Stimulated activated CD4-positive, alpha-beta T cell treated with anti-CD3 and anti-CD28 coated beads, Interleukin-12 subunit alpha, Interleukin-12 subunit beta, amount 100 ng/mL, for 24 hours (primary cell): ENCODE data around the gene TP53AIP1.

ENCODE experiments used
- DNase-seq, 2 experiments: peaks; one replicate each; pipeline ENCODE4 v3.0.0-alpha.2; 2020; ENCODE audit warnings: low read depth in 2 of 2

TP53AIP1 gene

GRCh38 chr11:128906185-128907050, 36.3 kb downstream of the TP53AIP1 start:
- no peak for DNase-seq

- no peak for DNase-seq
Measured at GRCh38 chr11:128905345-128906184, 37.1 kb downstream of the TP53AIP1 start.

- no peak for DNase-seq
Measured at GRCh38 chr11:128904656-128905344, 37.9 kb downstream of the TP53AIP1 start.

GRCh38 chr11:128904303-128904655, 38.4 kb downstream of the TP53AIP1 start:
- DNase-seq: no peak

- DNase-seq: no peak
Measured at GRCh38 chr11:128903248-128904061, 39.2 kb downstream of the TP53AIP1 start.

GRCh38 chr11:128902515-128903066, 40.1 kb downstream of the TP53AIP1 start:
- DNase-seq: no peak

GRCh38 chr11:128901653-128902514, 40.8 kb downstream of the TP53AIP1 start:
- no peak for DNase-seq

- DNase-seq: no peak
Measured at GRCh38 chr11:128900468-128900867, 42.2 kb downstream of the TP53AIP1 start.

- DNase-seq: no peak
Measured at GRCh38 chr11:128898580-128899344, 43.9 kb downstream of the TP53AIP1 start.

- DNase-seq: no peak
Measured at GRCh38 chr11:128897826-128898225, 44.8 kb downstream of the TP53AIP1 start.

- DNase-seq: no peak
Measured at GRCh38 chr11:128896356-128896755, 46.3 kb downstream of the TP53AIP1 start.

GRCh38 chr11:128895526-128895925, 47.1 kb downstream of the TP53AIP1 start:
- DNase-seq: no peak

- no peak for DNase-seq
Measured at GRCh38 chr11:128894685-128895084, 48.0 kb downstream of the TP53AIP1 start.

- DNase-seq: no peak
Measured at GRCh38 chr11:128894286-128894681, 48.4 kb downstream of the TP53AIP1 start.

- DNase-seq: no peak
Measured at GRCh38 chr11:128893578-128894285, 48.9 kb downstream of the TP53AIP1 start.

GRCh38 chr11:128892866-128893565, 49.7 kb downstream of the TP53AIP1 start:
- no peak for DNase-seq

GRCh38 chr11:128891913-128892398, 50.7 kb downstream of the TP53AIP1 start:
- DNase-seq: no peak
